22Rv1 (cell line): ENCODE measurements around the gene MPZL2.

ENCODE experiments used
- ZFX ChIP-seq: fragments of 450-650 bp; IDR thresholded peaks from 2 replicates; pipeline ENCODE4 v1.6.1; 2017; ENCODE audit warnings: antibody characterized with exemption, borderline replicate concordance
- TF ChIP-seq, protein P1 (sequence below): fragments of 450-650 bp; IDR thresholded peaks from 2 replicates; pipeline ENCODE4 v1.5.1; 2017; ENCODE audit warnings: mild to moderate bottlenecking

- TF ChIP-seq, protein P1, sequence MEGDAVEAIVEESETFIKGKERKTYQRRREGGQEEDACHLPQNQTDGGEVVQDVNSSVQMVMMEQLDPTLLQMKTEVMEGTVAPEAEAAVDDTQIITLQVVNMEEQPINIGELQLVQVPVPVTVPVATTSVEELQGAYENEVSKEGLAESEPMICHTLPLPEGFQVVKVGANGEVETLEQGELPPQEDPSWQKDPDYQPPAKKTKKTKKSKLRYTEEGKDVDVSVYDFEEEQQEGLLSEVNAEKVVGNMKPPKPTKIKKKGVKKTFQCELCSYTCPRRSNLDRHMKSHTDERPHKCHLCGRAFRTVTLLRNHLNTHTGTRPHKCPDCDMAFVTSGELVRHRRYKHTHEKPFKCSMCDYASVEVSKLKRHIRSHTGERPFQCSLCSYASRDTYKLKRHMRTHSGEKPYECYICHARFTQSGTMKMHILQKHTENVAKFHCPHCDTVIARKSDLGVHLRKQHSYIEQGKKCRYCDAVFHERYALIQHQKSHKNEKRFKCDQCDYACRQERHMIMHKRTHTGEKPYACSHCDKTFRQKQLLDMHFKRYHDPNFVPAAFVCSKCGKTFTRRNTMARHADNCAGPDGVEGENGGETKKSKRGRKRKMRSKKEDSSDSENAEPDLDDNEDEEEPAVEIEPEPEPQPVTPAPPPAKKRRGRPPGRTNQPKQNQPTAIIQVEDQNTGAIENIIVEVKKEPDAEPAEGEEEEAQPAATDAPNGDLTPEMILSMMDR: no peak
- no peak for TF ChIP-seq ZFX
Measured at GRCh38 chr11:118223992-118224391, 40.1 kb downstream of the MPZL2 start.
